GM15510 (cell line): ENCODE measurements around the gene TRMT61A.

Experiments
- POLR2A ChIP-seq: IDR thresholded peaks from 3 replicates; pipeline ENCODE4 v1.6.1; 2011; ENCODE audit warnings: borderline replicate concordance; ENCODE audit not compliant: insufficient read length; ENCODE audit errors: extremely low read depth

The TRMT61A gene

GRCh38 chr14:103576371-103577024, 47.5 kb downstream of the TRMT61A start:
- TF ChIP-seq POLR2A: no peak

DNA sequence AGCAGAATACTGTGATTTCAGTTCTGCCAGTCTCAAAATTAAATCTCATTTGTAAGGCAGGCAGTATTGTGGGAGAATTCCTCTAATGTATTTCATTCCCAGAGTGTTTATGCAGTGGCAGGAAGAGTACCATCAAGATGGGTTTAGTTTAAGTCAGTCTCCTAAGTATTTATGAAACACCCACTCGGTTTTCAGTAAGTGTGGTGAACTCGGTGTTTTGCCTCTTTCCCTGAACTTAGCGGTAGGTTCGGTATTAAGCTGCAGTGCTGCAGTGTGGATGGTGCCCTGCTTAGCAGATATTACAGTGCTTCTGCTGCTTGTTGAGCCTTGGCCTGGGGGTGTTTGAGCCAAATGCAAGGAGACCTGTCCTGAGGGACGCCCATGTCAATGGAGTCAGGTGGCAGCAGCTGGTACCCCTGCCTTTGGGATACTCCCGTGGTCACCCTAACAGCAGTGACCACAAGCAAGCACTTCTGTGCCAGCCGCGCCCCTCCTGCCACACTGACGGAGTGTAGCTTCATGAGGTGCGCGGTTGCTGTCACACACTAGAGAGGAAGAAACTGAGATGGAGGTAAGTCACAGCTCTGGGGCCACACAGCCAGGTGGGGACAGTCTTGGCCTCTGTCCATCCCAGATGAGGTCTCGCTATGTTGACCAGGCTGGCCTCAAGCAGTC, 49.5 kb downstream of the TRMT61A start:
- no peak for TF ChIP-seq POLR2A

DNA sequence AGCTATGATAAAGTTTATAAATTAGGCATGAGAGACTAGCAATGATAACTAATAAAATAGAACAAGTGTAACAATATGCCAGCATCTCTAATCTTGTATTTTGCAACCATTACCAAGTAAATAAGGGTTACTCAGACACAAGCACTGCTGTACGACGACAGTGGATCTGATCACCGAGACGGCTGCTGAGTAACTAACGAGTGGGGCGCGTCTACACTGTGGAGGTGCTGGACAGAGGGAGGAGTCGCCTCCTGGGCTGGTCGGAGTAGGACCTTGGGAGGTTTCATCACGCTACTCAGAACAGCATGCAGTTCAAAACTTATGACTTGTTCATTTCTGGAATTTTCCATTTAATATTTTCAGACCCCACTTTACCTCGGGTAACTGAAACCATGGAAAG, 52.2 kb downstream of the TRMT61A start:
- no peak for TF ChIP-seq POLR2A

- TF ChIP-seq POLR2A: no peak
These were observed 53.1 kb downstream of the TRMT61A start for GRCh38 chr14:103581954-103582703.

DNA sequence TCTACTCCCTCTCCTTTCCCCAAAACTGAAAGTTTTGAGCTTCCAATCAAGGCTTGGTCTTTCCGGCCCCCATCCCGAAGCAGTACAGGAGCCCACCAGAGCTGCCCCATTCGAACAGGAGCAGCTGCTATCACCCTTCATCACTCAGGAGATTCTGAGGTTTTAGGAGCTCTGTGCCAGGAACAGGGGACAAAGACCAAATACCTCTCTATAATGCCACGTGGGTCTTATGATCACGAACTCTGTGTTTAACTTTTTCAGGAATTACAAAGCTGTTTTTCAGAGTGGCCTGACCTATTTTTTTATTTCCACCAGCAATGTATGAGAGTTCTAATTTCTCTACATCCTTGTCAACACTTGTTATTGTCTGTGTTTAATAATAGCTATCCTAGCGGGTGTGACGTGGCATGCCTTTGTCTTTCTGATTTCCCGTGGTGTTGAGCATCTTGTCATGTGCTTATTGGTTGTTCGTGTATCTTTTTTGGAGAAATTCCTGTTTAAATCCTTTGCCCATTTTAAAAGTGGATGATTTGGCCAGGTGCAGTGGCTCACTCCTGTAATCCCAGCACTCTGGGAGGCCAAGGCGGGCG, 55.4 kb downstream of the TRMT61A start:
- no peak for TF ChIP-seq POLR2A
